IPS-15b (cell line): ENCODE data around the gene FCN2.

Experiments
- H3K27me3 ChIP-seq: one replicate; pipeline ENCODE4 v1.6.1; 2013; ENCODE audit warnings: low read length; ENCODE audit not compliant: control insufficient read depth, insufficient read depth
- H3K36me3 ChIP-seq: one replicate; pipeline ENCODE4 v1.6.1; 2013; ENCODE audit warnings: low read length; ENCODE audit not compliant: control insufficient read depth, insufficient read depth
- H3K4me1 ChIP-seq: one replicate; pipeline ENCODE4 v1.6.1; 2013; ENCODE audit warnings: mild to moderate bottlenecking, low read length; ENCODE audit not compliant: control insufficient read depth, insufficient read depth
- H3K4me3 ChIP-seq: one replicate; pipeline ENCODE4 v1.5.1; 2013; ENCODE audit warnings: low read depth, low read length
- H3K9ac ChIP-seq: one replicate; pipeline ENCODE4 v1.6.1; 2013; ENCODE audit warnings: low read depth, mild to moderate bottlenecking, low read length
- H3K9me3 ChIP-seq: one replicate; pipeline ENCODE4 v1.6.1; 2013; ENCODE audit warnings: mild to moderate bottlenecking, low read length; ENCODE audit not compliant: control insufficient read depth, insufficient read depth

Gene FCN2

DNA sequence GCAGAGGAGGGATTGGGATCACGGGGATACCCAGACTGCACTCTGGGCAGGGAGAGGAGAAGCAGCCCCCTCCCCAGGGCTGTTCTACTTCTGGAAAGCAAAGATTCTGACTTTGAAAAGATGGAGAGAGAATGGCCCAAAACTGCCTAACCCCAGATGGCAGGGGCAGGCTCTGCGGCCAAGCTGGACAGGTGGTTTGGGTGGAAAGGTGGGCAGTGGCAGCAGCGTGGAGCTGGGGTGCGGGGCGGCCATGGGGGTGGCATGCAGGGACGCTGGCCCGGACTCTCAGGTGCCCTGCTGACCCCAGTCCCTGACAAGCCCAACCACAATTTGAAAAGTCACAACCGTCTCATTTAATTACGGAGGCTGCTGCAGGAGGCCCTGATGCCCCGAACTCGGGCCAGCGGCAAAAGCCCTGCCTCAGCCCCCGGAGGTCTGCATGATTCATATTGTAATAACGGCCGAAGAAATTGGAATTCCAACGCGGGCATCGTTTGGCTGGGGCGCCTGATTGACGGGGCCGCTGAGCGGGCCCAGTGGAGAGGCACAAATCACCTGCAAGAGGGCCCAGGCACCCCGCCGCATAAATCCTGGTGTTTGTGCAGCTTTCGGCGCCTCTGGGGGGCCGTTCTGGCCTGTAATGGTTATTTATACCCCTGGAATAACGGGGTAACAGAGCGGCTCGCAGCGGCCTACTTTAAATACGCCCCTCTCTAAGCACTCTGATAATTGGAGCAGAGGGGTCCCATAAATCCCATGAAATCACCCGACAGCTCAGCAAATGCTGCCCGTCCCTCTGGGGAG, 41.8 kb upstream of the FCN2 start:
- Histone ChIP-seq H3K9me3 (no peaks in the 10 kb centered on the region), H3K27me3 (no peaks in the 10 kb centered on the region), H3K36me3 (no peaks in the 10 kb centered on the region), H3K9ac (no peak overlapping the region), H3K4me1 (no peaks in the 10 kb centered on the region), H3K4me3 (no peak overlapping the region)

DNA sequence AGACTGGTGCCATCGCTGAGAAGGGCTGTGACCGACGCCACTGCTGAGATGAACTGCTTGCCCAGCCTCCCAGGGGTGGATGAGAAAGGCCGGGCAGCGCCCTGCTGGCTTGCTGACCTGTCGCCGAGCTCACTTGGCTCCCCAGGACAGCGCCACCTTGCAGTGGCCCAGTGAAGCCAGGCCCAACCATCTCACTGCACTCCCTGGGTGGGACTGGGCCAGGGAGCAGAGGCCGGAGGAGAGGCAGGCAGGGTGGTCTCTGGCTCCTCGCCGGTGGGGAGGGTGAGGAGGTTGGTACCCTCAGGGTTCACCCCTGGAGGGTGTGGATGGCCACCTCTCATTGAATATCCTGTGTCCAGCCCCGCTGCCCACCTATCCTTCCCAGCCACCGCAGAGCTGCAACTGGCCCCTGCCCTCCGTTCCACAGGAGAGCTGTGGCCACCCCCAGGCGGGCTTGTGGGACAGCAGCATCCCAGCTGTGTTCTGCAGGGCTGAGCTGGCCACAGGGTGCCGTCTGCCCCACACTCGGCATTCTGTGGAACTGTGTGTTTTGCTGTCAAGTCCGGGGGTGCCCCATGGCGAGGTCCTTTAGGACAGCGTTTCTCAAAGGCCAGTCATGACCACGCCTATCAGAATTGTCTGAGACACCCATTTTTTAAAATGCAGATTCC, 41.0 kb upstream of the FCN2 start:
- Histone ChIP-seq H3K4me3 (no peak overlapping the region), H3K9ac (no peak overlapping the region), H3K27me3 (no peaks in the 10 kb centered on the region), H3K9me3 (no peaks in the 10 kb centered on the region), H3K4me1 (no peaks in the 10 kb centered on the region), H3K36me3 (no peaks in the 10 kb centered on the region)

DNA sequence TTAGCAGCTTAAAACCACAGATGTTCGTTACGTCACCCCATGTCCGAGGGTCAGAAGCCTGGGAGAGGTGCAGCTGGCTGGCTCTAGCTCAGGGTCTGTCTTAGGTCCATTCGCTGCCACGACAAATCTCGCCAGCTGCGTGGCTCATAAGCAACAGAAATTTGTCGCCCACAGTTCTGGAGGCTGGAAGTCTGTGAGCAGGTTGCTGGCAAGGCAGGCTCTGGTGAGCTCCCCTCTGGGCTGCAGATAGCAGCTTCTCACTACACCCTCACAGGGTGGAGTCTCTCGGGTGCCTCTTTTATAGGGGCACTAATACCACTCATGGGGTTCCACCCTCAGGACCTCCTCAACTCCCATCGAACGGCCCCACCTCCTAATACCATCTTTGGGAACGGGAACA, 40.1 kb upstream of the FCN2 start:
- no peaks in the 10 kb centered on the region for H3K36me3 ChIP-seq
- H3K9me3 ChIP-seq: no peaks in the 10 kb centered on the region
- H3K27me3 ChIP-seq: no peaks in the 10 kb centered on the region
- H3K9ac ChIP-seq: no peak overlapping the region
- no peaks in the 10 kb centered on the region for H3K4me1 ChIP-seq
- H3K4me3 ChIP-seq: no peak overlapping the region

DNA sequence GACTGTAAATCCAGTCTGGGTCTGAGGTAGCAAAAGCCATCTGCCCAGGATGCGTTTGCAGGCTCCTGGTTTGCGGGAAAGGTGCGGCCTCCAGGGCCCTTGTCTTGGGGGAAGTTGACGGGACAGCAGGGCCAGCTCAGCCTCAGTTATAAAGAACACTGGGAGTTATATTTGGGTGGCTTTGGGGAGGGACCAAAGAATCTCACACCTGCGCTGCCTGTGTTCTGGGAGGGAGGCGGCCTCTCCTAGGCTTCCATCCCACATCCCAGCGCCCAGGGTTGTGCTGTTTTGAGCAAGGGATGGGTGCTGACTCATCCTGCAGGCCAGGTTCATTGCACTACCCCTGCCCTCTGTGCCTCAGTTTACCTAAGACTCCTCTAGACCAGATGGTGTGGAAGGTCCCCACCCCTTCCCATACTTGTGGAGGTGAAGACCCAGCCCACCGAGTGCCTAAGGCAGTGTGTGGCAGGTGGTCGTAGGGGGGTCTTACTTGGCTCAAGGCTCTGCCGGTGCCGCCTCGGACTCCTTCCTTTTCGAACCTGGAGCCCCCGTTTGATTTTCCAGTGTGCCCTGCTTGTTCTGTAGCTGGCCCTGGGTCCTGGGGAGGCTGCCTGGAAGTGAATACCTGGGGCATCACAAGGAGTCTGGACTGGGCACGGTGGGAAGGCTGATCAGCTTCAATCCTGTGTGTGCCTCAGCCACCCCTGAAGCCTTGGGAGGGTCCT, 39.3 kb upstream of the FCN2 start:
- Histone ChIP-seq H3K4me3 (no peak overlapping the region), H3K4me1 (no peaks in the 10 kb centered on the region), H3K9ac (no peak overlapping the region), H3K9me3 (no peaks in the 10 kb centered on the region), H3K27me3 (no peaks in the 10 kb centered on the region), H3K36me3 (no peaks in the 10 kb centered on the region)

DNA sequence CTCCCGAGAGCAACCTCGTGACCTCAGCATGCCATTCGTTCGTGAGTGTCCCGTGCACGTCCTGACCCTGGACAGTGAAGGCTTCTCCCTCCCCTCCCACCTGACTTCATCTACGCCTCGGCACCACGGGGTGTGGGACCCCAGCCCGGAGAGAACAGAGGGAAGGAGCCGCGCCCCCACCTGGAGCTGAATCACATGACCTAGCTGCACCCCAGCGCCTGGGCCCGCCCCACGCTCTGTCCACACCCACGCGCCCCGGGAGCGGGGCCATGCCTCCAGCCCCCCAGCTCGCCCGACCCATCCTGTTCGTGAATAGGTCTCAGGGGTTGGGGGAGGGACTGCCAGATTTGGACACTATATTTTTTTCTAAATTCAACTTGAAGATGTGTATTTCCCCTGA, 38.3 kb upstream of the FCN2 start:
- Histone ChIP-seq H3K9me3 (no peaks in the 10 kb centered on the region), H3K9ac (no peak overlapping the region), H3K4me3 (no peak overlapping the region), H3K36me3 (no peaks in the 10 kb centered on the region), H3K4me1 (no peaks in the 10 kb centered on the region), H3K27me3 (no peaks in the 10 kb centered on the region)

DNA sequence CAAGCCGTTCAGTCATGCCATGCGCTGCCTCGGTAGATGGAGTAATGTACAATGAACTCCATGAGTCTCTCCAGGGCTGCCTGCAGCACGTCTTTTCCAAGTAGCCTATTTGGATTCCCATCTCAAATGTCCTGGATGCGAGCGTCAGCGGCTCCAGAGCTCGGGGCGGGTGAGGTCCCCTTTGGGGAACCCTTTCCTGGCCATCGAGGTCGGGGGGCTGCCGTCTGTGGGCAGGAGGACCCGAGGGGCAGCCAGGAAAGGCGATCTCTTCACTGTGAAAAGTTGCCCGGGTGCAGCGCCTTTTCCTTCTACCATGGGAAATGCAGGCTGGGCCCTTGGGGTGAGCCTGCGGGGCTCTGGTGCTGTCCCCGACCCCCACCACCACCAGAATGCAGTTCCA, 36.9 kb upstream of the FCN2 start:
- Histone ChIP-seq H3K9ac (no peak overlapping the region), H3K36me3 (no peaks in the 10 kb centered on the region), H3K9me3 (no peaks in the 10 kb centered on the region), H3K27me3 (no peaks in the 10 kb centered on the region), H3K4me1 (no peaks in the 10 kb centered on the region), H3K4me3 (no peak overlapping the region)

DNA sequence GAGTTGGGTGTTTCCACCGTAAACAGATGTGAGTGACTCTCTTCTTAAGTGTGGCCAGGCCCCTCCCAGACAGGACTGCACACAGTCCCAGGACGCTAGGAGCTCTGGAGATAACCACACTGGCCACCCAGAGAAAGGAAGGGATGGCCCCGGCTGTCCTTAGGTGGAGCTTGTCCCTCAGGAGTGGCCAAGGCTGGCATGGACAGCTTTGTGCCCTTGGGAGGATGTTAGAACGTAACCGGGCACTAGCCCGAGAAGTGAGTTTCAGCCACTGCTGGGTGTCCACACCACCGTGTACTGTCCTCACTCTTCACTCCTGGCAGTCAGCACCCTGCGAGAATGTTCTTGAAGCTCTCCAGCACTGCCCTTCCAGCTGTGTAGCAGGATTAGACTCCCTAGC, 35.8 kb upstream of the FCN2 start:
- no peak overlapping the region for H3K4me3 ChIP-seq
- no peaks in the 10 kb centered on the region for H3K36me3 ChIP-seq
- H3K27me3 ChIP-seq: no peaks in the 10 kb centered on the region
- H3K4me1 ChIP-seq: no peaks in the 10 kb centered on the region
- H3K9me3 ChIP-seq: no peaks in the 10 kb centered on the region
- no peak overlapping the region for H3K9ac ChIP-seq

DNA sequence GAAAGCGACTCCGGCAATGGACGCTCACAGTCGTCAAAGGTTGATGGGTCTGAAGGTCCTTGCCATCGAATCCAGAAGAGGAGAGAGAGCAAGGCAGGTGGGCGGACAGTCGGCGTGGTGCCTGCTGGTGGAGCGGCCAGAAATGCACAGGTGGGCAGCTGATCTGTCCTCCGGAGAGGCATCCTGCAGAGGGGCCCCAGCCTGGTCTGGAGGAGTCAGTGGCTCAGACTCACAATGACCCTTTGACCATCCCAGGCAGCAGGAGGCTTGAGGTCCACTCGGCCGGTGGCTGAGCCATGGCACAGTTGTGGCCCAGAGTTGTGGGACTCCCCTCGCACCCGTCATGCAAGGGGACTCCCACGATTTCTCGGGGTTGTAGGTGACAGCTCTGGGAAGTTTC, 34.4 kb upstream of the FCN2 start:
- no peaks in the 10 kb centered on the region for H3K27me3 ChIP-seq
- no peak overlapping the region for H3K9ac ChIP-seq
- no peaks in the 10 kb centered on the region for H3K36me3 ChIP-seq
- no peak overlapping the region for H3K4me3 ChIP-seq
- H3K9me3 ChIP-seq: peaks cover 4% of the 10 kb centered on the region
- H3K4me1 ChIP-seq: no peaks in the 10 kb centered on the region

DNA sequence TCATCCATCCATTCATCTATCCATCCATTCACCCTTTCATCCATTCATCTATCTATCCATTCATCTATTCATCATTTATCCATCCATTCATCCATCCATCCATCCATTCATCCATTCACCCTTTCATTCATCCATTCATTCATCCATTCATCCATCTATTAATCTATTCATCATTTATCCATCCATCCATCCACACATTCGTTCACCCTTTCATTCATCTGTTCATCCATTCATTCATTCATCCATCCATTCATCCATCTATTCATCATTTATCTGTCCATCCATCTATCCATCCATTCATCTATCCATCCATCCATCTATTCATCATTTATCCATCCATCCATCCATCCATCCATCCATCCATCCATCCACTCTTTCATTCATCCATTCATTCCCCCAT, 33.9 kb upstream of the FCN2 start:
- Histone ChIP-seq H3K4me1 (no peaks in the 10 kb centered on the region), H3K36me3 (no peaks in the 10 kb centered on the region), H3K27me3 (no peaks in the 10 kb centered on the region), H3K9ac (no peak overlapping the region), H3K4me3 (no peak overlapping the region), H3K9me3 (peaks cover 4% of the 10 kb centered on the region)

DNA sequence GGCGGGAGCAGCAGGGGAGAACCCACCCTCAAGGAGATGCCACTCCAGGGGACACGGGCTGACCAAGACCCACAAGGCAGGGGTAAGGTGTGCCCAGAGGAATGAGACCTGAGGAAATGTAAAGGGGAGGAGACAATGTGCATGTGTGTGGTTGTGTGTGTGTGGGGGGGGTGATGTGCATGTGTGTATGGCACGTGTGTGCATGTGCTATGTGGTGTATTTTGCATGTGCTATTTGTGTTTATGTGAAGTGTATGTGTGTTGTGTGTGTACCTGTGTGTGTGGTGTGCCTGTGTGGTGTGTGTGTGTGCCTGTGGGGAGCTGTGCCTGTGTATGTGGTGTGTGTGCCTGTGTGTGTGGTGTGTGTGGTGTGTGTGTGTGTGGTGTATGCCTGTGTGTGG, 33.5 kb upstream of the FCN2 start:
- Histone ChIP-seq H3K9me3 (peaks cover 4% of the 10 kb centered on the region), H3K4me1 (no peaks in the 10 kb centered on the region), H3K9ac (no peak overlapping the region), H3K4me3 (no peak overlapping the region), H3K36me3 (no peaks in the 10 kb centered on the region), H3K27me3 (no peaks in the 10 kb centered on the region)

DNA sequence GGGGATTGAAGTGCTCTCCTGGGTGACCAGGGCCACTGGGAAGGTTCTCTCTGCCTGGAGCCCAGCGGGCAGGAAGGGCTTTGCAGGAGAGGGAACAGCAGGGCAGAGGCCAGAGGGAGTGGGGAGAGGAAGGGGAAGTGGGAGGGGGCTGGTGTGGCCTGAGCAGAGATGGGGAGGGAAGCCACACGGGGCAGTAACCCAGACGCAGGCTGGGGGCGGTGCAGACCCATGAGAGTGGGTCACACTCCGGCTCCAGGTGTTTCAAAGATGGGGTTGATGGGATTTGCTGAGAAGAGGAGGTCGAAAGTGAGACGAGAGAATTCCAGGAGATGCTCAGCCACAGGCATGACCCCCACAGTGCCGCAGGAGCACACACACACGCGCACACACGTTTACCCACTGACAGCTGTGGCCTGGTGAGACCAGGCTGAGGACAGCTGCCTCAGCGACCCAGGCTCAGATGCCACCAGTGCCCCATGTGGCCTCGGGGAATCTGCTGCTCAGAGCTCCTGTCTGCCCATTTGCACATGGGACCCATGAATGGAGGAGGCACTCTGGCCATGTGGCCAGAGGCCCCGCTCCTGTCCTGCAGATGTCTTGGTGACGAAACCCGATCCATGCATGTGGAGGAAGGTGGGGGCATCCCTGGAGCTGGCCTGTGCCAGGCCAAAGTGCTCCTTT, 32.7 kb upstream of the FCN2 start:
- Histone ChIP-seq H3K27me3 (no peaks in the 10 kb centered on the region), H3K4me1 (no peaks in the 10 kb centered on the region), H3K9me3 (peaks cover 4% of the 10 kb centered on the region), H3K9ac (no peak overlapping the region), H3K4me3 (no peak overlapping the region), H3K36me3 (no peaks in the 10 kb centered on the region)
